Stimulated activated naive CD8-positive, alpha-beta T cell treated with anti-CD3 and anti-CD28 coated beads, Interleukin-15, Interleukin-2, amounts not matched to agents 100 ng/mL and 50 ng/mL, for 24 hours (primary cell): Measurements from ENCODE around the gene FCRLB.
A peak's percentile ranks its signal among the peaks of the same experiment; 100 is the strongest.
"Not testable (repeated sequence)": the region's sequence is repeated elsewhere in the genome, so short reads cannot be mapped to it uniquely, and the experiment has no call there.

Experiments
- H3K27ac Mint-ChIP-seq: one replicate; pipeline ENCODE4 v1.8.0; 2021; ENCODE audit warnings: mild to moderate bottlenecking, mixed read lengths
- H3K27me3 Mint-ChIP-seq: one replicate; pipeline ENCODE4 v1.8.0; 2021; ENCODE audit warnings: mixed read lengths
- H3K36me3 Mint-ChIP-seq: one replicate; pipeline ENCODE4 v1.8.0; 2021; ENCODE audit warnings: low read depth, mixed read lengths
- H3K4me1 Mint-ChIP-seq: one replicate; pipeline ENCODE4 v1.8.0; 2021; ENCODE audit warnings: low read depth, mixed read lengths
- H3K4me3 Mint-ChIP-seq: one replicate; pipeline ENCODE4 v1.8.0; 2021; ENCODE audit warnings: mild to moderate bottlenecking, mixed read lengths
- H3K9me3 Mint-ChIP-seq: one replicate; pipeline ENCODE4 v1.8.0; 2021; ENCODE audit warnings: mixed read lengths

FCRLB gene

GRCh38 chr1:161706482-161707347 is 14.6 kb upstream of the FCRLB start, which contains the start of gene FCRLA:
Gene FCRLA (plus strand): TSS chr1:161707229. CDS start chr1:161707265, 36 bp downstream.
- no peak within 1 kb of the TSS for H3K4me3 Mint-ChIP-seq
- no peak within 1 kb of the TSS for H3K27ac Mint-ChIP-seq
- no peaks in the 10 kb centered on the region for H3K9me3 Mint-ChIP-seq
- no peaks in the 10 kb centered on the region for H3K36me3 Mint-ChIP-seq
- H3K4me1 Mint-ChIP-seq: peaks cover 7% of the 10 kb centered on the region
- H3K27me3 Mint-ChIP-seq: peaks cover 14% of the 10 kb centered on the region

- H3K4me3 Mint-ChIP-seq: no peak overlapping the region
- peaks cover 7% of the 10 kb centered on the region for H3K4me1 Mint-ChIP-seq
- H3K27ac Mint-ChIP-seq: no peak overlapping the region
- H3K27me3 Mint-ChIP-seq: peaks cover 14% of the 10 kb centered on the region
- H3K9me3 Mint-ChIP-seq: no peaks in the 10 kb centered on the region
- no peaks in the 10 kb centered on the region for H3K36me3 Mint-ChIP-seq
Measured at GRCh38 chr1:161707503-161707902, 13.8 kb upstream of the FCRLB start.

- Mint-ChIP-seq H3K27me3 (peaks cover 10% of the 10 kb centered on the region), H3K36me3 (no peaks in the 10 kb centered on the region), H3K4me1 (peaks cover 7% of the 10 kb centered on the region), H3K4me3 (no peak overlapping the region), H3K9me3 (no peaks in the 10 kb centered on the region), H3K27ac (peak overlapping the region; percentile 47)
Measured at GRCh38 chr1:161709373-161709772, 12.0 kb upstream of the FCRLB start.

- Mint-ChIP-seq H3K27me3 (peaks cover 14% of the 10 kb centered on the region), H3K36me3 (no peaks in the 10 kb centered on the region), H3K9me3 (no peaks in the 10 kb centered on the region), H3K4me3 (no peak overlapping the region), H3K27ac (no peak overlapping the region), H3K4me1 (peaks cover 7% of the 10 kb centered on the region)
Measured at GRCh38 chr1:161710560-161710959, 10.8 kb upstream of the FCRLB start.

- Mint-ChIP-seq H3K27me3 (peaks cover 22% of the 10 kb centered on the region), H3K4me3 (peak overlapping the region; percentile 21), H3K9me3 (no peaks in the 10 kb centered on the region), H3K36me3 (no peaks in the 10 kb centered on the region), H3K4me1 (peaks cover 27% of the 10 kb centered on the region), H3K27ac (peak overlapping the region; percentile 7)
Measured at GRCh38 chr1:161718559-161719324, 2.6 kb upstream of the FCRLB start.

GRCh38 chr1:161719325-161719611 is 2.1 kb upstream of the FCRLB start:
- no peak overlapping the region for H3K4me3 Mint-ChIP-seq
- peaks cover 27% of the 10 kb centered on the region for H3K4me1 Mint-ChIP-seq
- H3K27ac Mint-ChIP-seq: peak overlapping the region; percentile 7
- H3K9me3 Mint-ChIP-seq: no peaks in the 10 kb centered on the region
- no peaks in the 10 kb centered on the region for H3K36me3 Mint-ChIP-seq
- H3K27me3 Mint-ChIP-seq: peaks cover 26% of the 10 kb centered on the region

DNA sequence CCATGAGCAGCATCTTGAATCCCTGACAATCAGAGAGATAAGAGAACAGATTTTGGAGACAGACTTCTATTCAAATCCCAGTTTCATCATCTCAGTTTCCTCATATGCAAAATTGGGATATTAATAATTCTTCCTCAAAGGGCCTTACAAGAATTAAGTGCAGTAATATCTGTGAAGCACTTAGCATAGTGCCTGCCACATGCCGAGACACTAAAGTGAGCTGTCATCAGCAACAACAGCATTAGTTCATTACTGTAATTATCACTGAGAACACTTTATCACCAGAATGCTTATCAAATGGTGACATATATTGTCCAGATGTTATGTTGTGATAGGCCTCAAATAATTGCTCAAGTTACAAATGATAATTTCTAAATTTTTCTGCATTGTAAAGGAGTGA is 922 bp upstream of the FCRLB start:
- no peak overlapping the region for H3K27ac Mint-ChIP-seq
- peaks cover 33% of the 10 kb centered on the region for H3K4me1 Mint-ChIP-seq

GRCh38 chr1:161721738-161722343 is 497 bp downstream of the FCRLB start:
- no peaks in the 10 kb centered on the region for H3K36me3 Mint-ChIP-seq
- no peak overlapping the region for H3K27ac Mint-ChIP-seq
- H3K4me3 Mint-ChIP-seq: no peak overlapping the region
- peaks cover 27% of the 10 kb centered on the region for H3K27me3 Mint-ChIP-seq
- H3K4me1 Mint-ChIP-seq: peaks cover 40% of the 10 kb centered on the region
- H3K9me3 Mint-ChIP-seq: no peaks in the 10 kb centered on the region

More for the DNA sequence above, 922 bp upstream of the FCRLB start:
- Mint-ChIP-seq H3K36me3 (no peaks in the 10 kb centered on the region), H3K9me3 (no peaks in the 10 kb centered on the region), H3K27me3 (peaks cover 28% of the 10 kb centered on the region), H3K4me3 (no peak overlapping the region)

DNA sequence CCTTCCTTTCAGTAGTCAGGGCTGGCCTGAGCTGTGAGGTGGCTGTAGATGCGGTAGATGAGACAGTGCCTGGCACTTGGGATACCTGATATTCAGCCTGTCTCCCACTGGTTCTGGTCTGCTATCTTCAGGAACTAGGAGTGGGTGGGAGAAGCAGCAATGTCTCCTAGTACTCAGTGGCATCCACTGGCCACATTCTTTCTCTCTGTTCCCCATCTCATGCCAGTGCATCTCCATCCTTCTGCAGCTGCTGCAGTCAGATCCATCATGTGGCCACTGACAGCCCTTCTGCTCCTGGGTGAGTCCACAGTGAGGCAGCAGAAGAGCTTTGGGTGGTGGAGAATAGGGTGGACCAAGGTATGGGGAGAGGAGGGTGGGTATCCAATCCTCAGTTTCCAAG is 1.1 kb downstream of the FCRLB start:
- Mint-ChIP-seq H3K36me3 (no peaks in the 10 kb centered on the region), H3K27ac (no peak overlapping the region), H3K9me3 (no peaks in the 10 kb centered on the region), H3K4me3 (no peak overlapping the region), H3K4me1 (peaks cover 38% of the 10 kb centered on the region), H3K27me3 (peaks cover 24% of the 10 kb centered on the region)

- Mint-ChIP-seq H3K27ac (no peak overlapping the region), H3K9me3 (no peaks in the 10 kb centered on the region), H3K27me3 (peaks cover 24% of the 10 kb centered on the region), H3K36me3 (no peaks in the 10 kb centered on the region), H3K4me1 (peaks cover 48% of the 10 kb centered on the region), H3K4me3 (no peak overlapping the region)
Measured at GRCh38 chr1:161723459-161724141, 2.3 kb downstream of the FCRLB start.

- Mint-ChIP-seq H3K4me1 (peaks cover 60% of the 10 kb centered on the region), H3K4me3 (peak overlapping the region; percentile 87), H3K27ac (peak overlapping the region; percentile 65), H3K27me3 (peaks cover 24% of the 10 kb centered on the region)
- not testable (repeated sequence) for H3K9me3 Mint-ChIP-seq, H3K36me3 Mint-ChIP-seq
Measured at GRCh38 chr1:161725258-161725907, 4.0 kb downstream of the FCRLB start.

GRCh38 chr1:161725908-161726472 is 4.6 kb downstream of the FCRLB start:
- no peaks in the 10 kb centered on the region for H3K9me3 Mint-ChIP-seq
- H3K4me3 Mint-ChIP-seq: peak overlapping the region; percentile 87
- peak overlapping the region; percentile 65 for H3K27ac Mint-ChIP-seq
- H3K4me1 Mint-ChIP-seq: peaks cover 64% of the 10 kb centered on the region
- peaks cover 24% of the 10 kb centered on the region for H3K27me3 Mint-ChIP-seq
- no peaks in the 10 kb centered on the region for H3K36me3 Mint-ChIP-seq

GRCh38 chr1:161726473-161727255 is 5.3 kb downstream of the FCRLB start:
- H3K27me3 Mint-ChIP-seq: peaks cover 24% of the 10 kb centered on the region

More at GRCh38 chr1:161726473-161727255, 5.3 kb downstream of the FCRLB start:
- H3K4me3 Mint-ChIP-seq: peak overlapping the region; percentile 87
- H3K9me3 Mint-ChIP-seq: no peaks in the 10 kb centered on the region
- H3K36me3 Mint-ChIP-seq: no peaks in the 10 kb centered on the region
- peaks cover 64% of the 10 kb centered on the region for H3K4me1 Mint-ChIP-seq
- peak overlapping the region; percentile 65 for H3K27ac Mint-ChIP-seq
